ENCODE data around the gene GLYATL2. TPM values are rescaled to one million over a fixed set of nuclear protein-coding genes. Genes with fewer than 3 reads are reported as not detected.

Gene GLYATL2
- total RNA-seq = 2.5 TPM in 1 of 2 replicates, not detected in the other

GRCh38 chr11:58844361-58845005, at the start of gene GLYATL2:
Gene GLYATL2 (minus strand): TSS chr11:58844704. CDS start chr11:58839612, 5,092 bp downstream.

Other genes starting within 250 kb of the GLYATL2 start
- 1.3 and 1.6 TPM in 2 replicates for gene CNTF, start 222.0 kb downstream of the GLYATL2 start, total RNA-seq
- not detected in 2 replicates for gene GLYAT, start 112.8 kb downstream of the GLYATL2 start, total RNA-seq
- gene GLYATL1, start 94.8 kb upstream of the GLYATL2 start, total RNA-seq = 2.0 TPM in 1 of 2 replicates, not detected in the other
- not detected in 2 replicates for gene GLYATL1B, start 241.6 kb upstream of the GLYATL2 start, total RNA-seq

Measured in cardiac atrium fibroblast (primary cell).